Measurements from ENCODE around the gene LLGL2. TPM values are rescaled to one million over a fixed set of nuclear protein-coding genes. Genes with fewer than 3 reads are reported as not detected.

The LLGL2 gene
- total and polyA plus RNA-seq, 10 of the 15 experiments (the other 5 are each of a cell fraction or from before 2014, with no cell fraction given), result 0.21 to 9.9 (median 4.5) TPM

- peak within 1 kb of the TSS; percentile 95 for H3K4me3 ChIP-seq
- intact Hi-C loops (cut with micrococcal nuclease; ENCODE audit: unreplicated experiment), result loop anchor here (2.0 to 10.0 kb wide), 2 partner anchors 73 to 251 kb away; partner anchors contain the start of genes GGA3 and MRPS7
- TF ChIP-seq NFXL1 (IDR thresholded peaks at IDR 0.05; ENCODE audit: borderline replicate concordance) (no peak), MLLT1 (IDR thresholded peaks at IDR 0.05) (peak; percentile 66; the same call in 1 of the 2 replicates), RFX5 (IDR thresholded peaks at IDR 0.05; ENCODE audit: low read depth, low read length) (no peak), KDM1A (IDR thresholded peaks at IDR 0.05; ENCODE audit: borderline replicate concordance) (no peak), IRF3 (IDR thresholded peaks at IDR 0.05) (no peak), JUND (IDR thresholded peaks at IDR 0.05; ENCODE audit: low read depth, low read length) (peak; percentile 41; the same call in 1 of the 2 replicates), ZNF274 (IDR thresholded peaks at IDR 0.05; ENCODE audit: insufficient read depth, insufficient read length) (no peak), NBN (IDR thresholded peaks at IDR 0.05) (0 out of 2 replicates have a peak, but pooled peaks have one; percentile 9), YBX1 (IDR thresholded peaks at IDR 0.05) (no peak), HCFC1 (IDR thresholded peaks at IDR 0.05; ENCODE audit: low read length) (peak; percentile 51; the same call in 1 of the 2 replicates), CTCF (IDR thresholded peaks at IDR 0.05 in 2 of 3, conservative IDR thresholded peaks at IDR 0.05 in 1 of 3; ENCODE audit: control insufficient read depth in 2 of 3, extremely low read depth in 1 of 3, insufficient read depth in 1 of 3, low read depth in 3 of 3, low read length in 3 of 3) (0 out of 6 replicates have a peak, but pooled peaks of 1 of the 3 experiments have one; percentile 3), BMI1 (IDR thresholded peaks at IDR 0.05; ENCODE audit: borderline replicate concordance) (no peak), ZNF687 (IDR thresholded peaks at IDR 0.05) (no peak)
Measured at GRCh38 chr17:75516255-75516618, 9.3 kb upstream of the LLGL2 start, which contains the start of gene TSEN54. TSEN54 (plus strand) TSS chr17:75516528; CDS start chr17:75516561, 33 bp downstream.

More at GRCh38 chr17:75516255-75516618, 9.3 kb upstream of the LLGL2 start, which contains the start of gene TSEN54:
- Histone ChIP-seq H3K27me3 (replicated peaks in 1 of 2; ENCODE audit: control insufficient read depth in 2 of 2, insufficient read depth in 2 of 2, low read length in 1 of 2) (no peaks in the 10 kb centered on the region), H3K79me2 (ENCODE audit: control insufficient read depth, insufficient read depth, low read length) (peaks cover 14% of the 10 kb centered on the region), H3K36me3 (ENCODE audit: control insufficient read depth in 2 of 2, insufficient read depth in 2 of 2, low read length in 1 of 2) (peaks cover 0 to 1% of the 10 kb centered on the region in 2 experiments; a peak in 3 of 4 replicates), H3K27ac (ENCODE audit: control insufficient read depth, insufficient read depth) (peak within 1 kb of the TSS; percentile 46), H3K4me2 (ENCODE audit: control insufficient read depth, insufficient read depth) (peak within 1 kb of the TSS; percentile 100), H3K9ac (ENCODE audit: control insufficient read depth, insufficient read depth, low read length) (peak within 1 kb of the TSS; percentile 78), H4K20me1 (ENCODE audit: control insufficient read depth, insufficient read depth) (no peaks in the 10 kb centered on the region), H2AFZ (ENCODE audit: control insufficient read depth, low read depth, low read length) (peak within 1 kb of the TSS; percentile 94), H3K9me3 (replicated peaks; ENCODE audit: control insufficient read depth, insufficient read depth, low read length) (no peaks in the 10 kb centered on the region), H3K4me1 (ENCODE audit: control insufficient read depth, insufficient read depth, low read length) (peaks cover 20% of the 10 kb centered on the region)
- WGBS (ENCODE audit: insufficient coverage, insufficient replicate concordance, low lambda C conversion rate, missing lambda C conversion rate), result under 1% methylated on average over 24 of the region's 45 CpGs
- in situ Hi-C loops (cut with MboI), result no loop called here
- ChIA-PET SMC1A (ENCODE audit: uncharacterized antibody, unreplicated experiment) (interaction anchor here (0.6 to 1.8 kb wide), 11 partner anchors 9 to 351 kb away, joined by 3 to 8 read pairs (median 4); partner anchors contain the start of genes GRB2, LLGL2 and TMEM94), POLR2A (interaction anchor here (0.6 to 1.4 kb wide), 9 partner anchors 9 to 1061 kb away, joined by 3 to 5 read pairs (median 3); partner anchors contain the start of genes LLGL2 and WBP2), CTCF (interaction anchor here (0.6 to 2.1 kb wide), 24 partner anchors 8 to 245 kb away, joined by 3 to 21 read pairs (median 4); partner anchors contain the start of genes LLGL2, MIF4GD, MYO15B and SLC25A19), RAD21 (ENCODE audit: unreplicated experiment) (interaction anchor here (0.6 to 1.8 kb wide), 22 partner anchors 9 to 245 kb away, joined by 3 to 14 read pairs (median 4); partner anchors contain the start of genes GRB2, LLGL2, MIF4GD and SLC25A19)
- DNase-seq (ENCODE audit: low read depth, low spot score) (peak; percentile 33), FAIRE-seq (peak; percentile 56), ATAC-seq (peak; percentile 89)
- BruUV-seq (replicated peaks), result no TSS peak
